Measurements from ENCODE around the gene AAMDC.
"Not testable (repeated sequence)": the region's sequence is repeated elsewhere in the genome, so short reads cannot be mapped to it uniquely, and the experiment has no call there.

AAMDC gene

GRCh38 chr11:77851503-77851902, 30.6 kb downstream of the AAMDC start:
- peak; percentile 22 to 71 for DNase-seq
- no peak for TF ChIP-seq POLR2A (IDR thresholded peaks at IDR 0.05; ENCODE audit: low read length)
- no peak for TF ChIP-seq GATA1 (IDR thresholded peaks at IDR 0.05; ENCODE audit: low read depth, low read length)

GRCh38 chr11:77854838-77855237, 33.9 kb downstream of the AAMDC start:
- DNase-seq: peak; percentile 12 to 16
- no peak for TF ChIP-seq POLR2A (IDR thresholded peaks at IDR 0.05; ENCODE audit: low read length)
- no peak for TF ChIP-seq GATA1 (IDR thresholded peaks at IDR 0.05; ENCODE audit: low read depth, low read length)

DNA sequence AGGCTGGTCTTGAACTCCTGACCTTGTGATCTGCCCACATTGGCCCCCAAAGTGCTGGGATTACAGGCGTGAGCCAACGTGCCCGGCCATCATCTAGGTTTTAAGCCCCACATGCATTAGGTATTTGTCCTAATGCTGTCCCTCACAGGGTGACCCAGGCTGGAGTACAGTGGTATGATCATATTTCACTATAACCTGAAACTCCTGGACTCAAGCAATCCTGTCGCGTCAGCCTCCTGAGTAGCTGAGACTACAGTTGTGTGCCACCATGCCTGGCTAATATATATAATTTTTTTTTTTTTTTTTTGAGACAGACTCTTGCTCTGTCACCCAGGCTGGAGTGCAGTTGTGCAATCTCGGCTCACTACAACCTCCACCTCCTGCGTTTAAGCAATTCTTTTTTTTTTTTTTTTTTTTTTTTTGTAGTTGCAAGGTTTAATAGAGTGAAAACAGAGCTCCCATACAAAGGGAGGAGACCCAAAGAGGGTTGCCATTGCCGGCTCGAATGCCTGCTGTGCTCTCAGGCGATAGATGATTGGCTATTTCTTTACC, 37.0 kb downstream of the AAMDC start:
- not testable (repeated sequence) for DNase-seq

GRCh38 chr11:77861444-77861843, 40.5 kb downstream of the AAMDC start:
- not testable (repeated sequence) for DNase-seq

DNA sequence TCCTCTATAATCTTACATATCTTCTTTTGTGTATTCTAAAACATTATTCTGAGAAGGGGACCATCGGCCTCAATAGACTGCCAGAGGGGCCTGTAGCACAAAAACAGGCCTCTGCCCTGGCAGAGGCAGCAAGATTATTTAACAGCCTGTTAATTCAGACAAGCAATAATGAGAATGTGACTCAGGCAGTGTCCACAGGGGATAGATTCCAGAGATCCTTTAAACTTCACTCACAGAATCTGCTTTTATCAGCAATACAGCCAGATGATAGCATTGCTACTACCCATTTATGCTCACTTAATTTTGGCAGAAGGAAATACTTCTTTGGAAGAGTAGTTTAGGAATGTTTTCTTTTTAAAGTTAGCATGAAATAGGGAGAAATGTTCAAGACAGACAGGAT, 44.9 kb downstream of the AAMDC start:
- no peak for DNase-seq
- no peak for TF ChIP-seq GATA1 (IDR thresholded peaks at IDR 0.05; ENCODE audit: low read depth, low read length)

DNA sequence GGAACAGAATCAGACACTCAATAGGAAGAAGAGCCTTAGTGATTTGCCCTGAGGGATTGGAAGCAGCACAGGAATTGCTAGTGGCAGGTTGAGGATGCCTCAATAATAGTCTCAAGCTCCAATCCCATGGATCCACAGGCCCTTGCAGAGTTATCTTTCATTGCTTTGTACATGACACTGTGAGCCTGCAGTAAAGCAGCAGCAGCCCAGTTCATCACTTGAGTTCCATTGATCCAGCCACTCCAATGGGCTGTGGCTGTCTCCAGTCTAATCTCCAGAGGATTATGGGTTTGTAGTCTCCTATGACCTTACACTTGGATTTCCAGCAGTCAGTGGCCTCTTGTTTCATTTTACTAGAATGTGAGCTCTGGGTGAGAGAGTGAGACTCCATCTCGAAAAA, 45.4 kb downstream of the AAMDC start:
- DNase-seq: no peak
- no peak for TF ChIP-seq GATA1 (IDR thresholded peaks at IDR 0.05; ENCODE audit: low read depth, low read length)
- TF ChIP-seq POLR2A (IDR thresholded peaks at IDR 0.05; ENCODE audit: low read length): no peak

GRCh38 chr11:77868744-77869143, 47.8 kb downstream of the AAMDC start:
- no peak for DNase-seq

DNA sequence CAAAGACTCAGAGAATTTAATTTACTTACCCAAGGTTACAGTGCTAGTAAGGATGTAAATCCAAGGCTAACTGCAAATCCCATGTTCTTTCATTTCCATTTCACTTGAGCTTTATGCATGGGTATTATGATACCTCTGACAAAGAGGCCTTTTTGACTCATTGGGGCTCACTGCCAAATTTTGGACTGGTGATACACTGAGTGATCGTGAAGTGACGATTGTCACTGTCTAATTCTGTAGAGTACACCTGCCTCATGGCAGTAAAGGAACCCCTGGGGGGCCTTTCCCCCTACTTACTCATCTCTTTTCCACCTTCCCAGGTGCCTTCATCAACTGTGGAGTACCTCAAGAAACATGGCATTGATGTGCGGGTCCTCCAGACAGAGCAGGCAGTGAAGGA, 50.9 kb downstream of the AAMDC start:
- DNase-seq: no peak
- TF ChIP-seq GATA1 (IDR thresholded peaks at IDR 0.05; ENCODE audit: low read depth, low read length): no peak
- no peak for TF ChIP-seq POLR2A (IDR thresholded peaks at IDR 0.05; ENCODE audit: low read length)

More at GRCh38 chr11:77868744-77869143, 47.8 kb downstream of the AAMDC start:
- no peak for TF ChIP-seq POLR2A (IDR thresholded peaks at IDR 0.05; ENCODE audit: low read length)
- TF ChIP-seq GATA1 (IDR thresholded peaks at IDR 0.05; ENCODE audit: low read depth, low read length): no peak

DNA sequence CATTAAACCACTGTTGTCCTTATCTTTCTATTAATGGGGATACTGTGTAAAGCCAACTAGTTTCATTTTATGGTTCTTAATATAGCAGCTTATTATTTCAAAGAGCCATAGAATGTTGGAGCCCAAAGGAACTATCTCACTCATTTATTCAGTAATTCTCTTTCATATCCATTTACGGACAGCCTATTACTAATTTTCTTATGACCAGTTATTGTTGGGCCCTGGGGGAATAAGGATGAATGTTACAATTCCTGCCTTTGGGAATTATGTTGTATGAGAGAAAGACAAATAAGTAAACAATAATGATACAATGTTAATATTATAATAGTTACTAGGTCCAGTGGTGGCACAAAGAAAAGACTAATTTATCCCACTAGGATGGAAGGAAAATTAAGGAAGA, 52.4 kb downstream of the AAMDC start:
- TF ChIP-seq POLR2A (IDR thresholded peaks at IDR 0.05; ENCODE audit: low read length): no peak
- no peak for TF ChIP-seq GATA1 (IDR thresholded peaks at IDR 0.05; ENCODE audit: low read depth, low read length)

GRCh38 chr11:77874206-77874605, 53.3 kb downstream of the AAMDC start:
- no peak for DNase-seq
- TF ChIP-seq GATA1 (IDR thresholded peaks at IDR 0.05; ENCODE audit: low read depth, low read length): no peak
- TF ChIP-seq POLR2A (IDR thresholded peaks at IDR 0.05; ENCODE audit: low read length): no peak

More for the DNA sequence above, 52.4 kb downstream of the AAMDC start:
- no peak for DNase-seq

- TF ChIP-seq POLR2A (IDR thresholded peaks at IDR 0.05; ENCODE audit: low read length) (no peak), GATA1 (IDR thresholded peaks at IDR 0.05; ENCODE audit: low read depth, low read length) (no peak)
- no peak for DNase-seq
These were observed 55.1 kb downstream of the AAMDC start for GRCh38 chr11:77876045-77876444.

DNA sequence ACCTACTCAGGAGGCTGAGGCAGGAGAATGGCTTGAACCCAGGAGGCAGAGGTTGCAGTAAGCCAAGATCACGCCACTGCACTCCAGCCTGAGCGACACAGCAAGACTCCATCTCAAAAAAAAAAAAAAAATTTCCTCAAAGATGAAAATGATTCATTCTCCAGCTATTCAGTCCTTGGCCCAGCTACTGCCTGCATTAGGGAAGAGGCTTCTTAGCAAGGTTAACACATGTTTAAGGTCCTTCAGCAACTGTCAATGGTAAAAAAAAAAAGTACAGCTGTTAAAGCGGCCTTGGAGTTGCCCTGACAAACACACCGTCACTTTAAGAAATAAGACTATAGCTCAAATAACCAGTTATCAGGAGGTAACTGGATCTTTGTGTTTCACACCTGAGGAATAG, 57.3 kb downstream of the AAMDC start:
- not testable (repeated sequence) for DNase-seq

- DNase-seq: peak; percentile 48 to 87
- no peak for TF ChIP-seq GATA1 (IDR thresholded peaks at IDR 0.05; ENCODE audit: low read depth, low read length)
- TF ChIP-seq POLR2A (IDR thresholded peaks at IDR 0.05; ENCODE audit: low read length): no peak
These were observed 58.3 kb downstream of the AAMDC start for GRCh38 chr11:77879218-77879617.

DNA sequence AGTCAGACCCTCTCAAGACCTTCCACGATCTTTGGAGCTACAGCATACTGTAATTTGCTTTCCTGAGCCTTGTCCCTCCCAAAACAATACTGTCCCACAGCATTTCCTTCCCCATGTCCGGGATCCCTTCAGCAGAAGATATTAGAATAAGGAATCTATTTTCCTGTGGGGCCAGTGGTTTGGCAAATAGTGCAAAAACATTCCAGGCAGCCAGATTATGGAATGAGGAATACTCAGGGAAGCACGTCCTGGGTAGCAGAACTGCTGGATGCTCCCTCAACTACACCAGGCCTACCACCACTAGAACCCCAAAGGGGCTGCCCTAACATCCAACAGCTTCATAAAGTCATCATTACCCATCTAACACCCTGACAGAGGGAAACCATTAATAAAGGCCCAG, 61.5 kb downstream of the AAMDC start:
- no peak for DNase-seq
- no peak for TF ChIP-seq POLR2A (IDR thresholded peaks at IDR 0.05; ENCODE audit: low read length)
- TF ChIP-seq GATA1 (IDR thresholded peaks at IDR 0.05; ENCODE audit: low read depth, low read length): no peak

DNA sequence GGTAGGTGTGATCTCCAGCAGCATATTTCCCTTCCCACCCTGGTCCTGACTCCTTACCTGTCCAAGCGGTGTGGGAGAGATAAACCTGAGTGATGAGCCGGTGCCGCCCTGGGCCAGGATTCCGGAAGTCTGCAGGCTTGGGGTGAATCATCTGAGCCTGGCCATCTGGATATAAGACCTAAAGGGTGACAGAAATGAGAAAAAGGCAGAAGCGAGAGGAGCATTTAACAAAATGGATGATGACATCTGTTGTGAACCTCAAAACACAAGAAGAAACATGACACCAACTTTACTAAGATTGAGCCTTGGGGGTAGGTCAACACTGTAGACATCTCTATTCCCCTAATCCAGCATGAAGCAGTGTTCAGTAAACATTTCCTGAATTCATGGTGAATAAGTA, 62.8 kb downstream of the AAMDC start:
- TF ChIP-seq GATA1 (IDR thresholded peaks at IDR 0.05; ENCODE audit: low read depth, low read length) (no peak), POLR2A (IDR thresholded peaks at IDR 0.05; ENCODE audit: low read length) (no peak)
- peak in 1 of 2 experiments; percentile 15 for DNase-seq

DNA sequence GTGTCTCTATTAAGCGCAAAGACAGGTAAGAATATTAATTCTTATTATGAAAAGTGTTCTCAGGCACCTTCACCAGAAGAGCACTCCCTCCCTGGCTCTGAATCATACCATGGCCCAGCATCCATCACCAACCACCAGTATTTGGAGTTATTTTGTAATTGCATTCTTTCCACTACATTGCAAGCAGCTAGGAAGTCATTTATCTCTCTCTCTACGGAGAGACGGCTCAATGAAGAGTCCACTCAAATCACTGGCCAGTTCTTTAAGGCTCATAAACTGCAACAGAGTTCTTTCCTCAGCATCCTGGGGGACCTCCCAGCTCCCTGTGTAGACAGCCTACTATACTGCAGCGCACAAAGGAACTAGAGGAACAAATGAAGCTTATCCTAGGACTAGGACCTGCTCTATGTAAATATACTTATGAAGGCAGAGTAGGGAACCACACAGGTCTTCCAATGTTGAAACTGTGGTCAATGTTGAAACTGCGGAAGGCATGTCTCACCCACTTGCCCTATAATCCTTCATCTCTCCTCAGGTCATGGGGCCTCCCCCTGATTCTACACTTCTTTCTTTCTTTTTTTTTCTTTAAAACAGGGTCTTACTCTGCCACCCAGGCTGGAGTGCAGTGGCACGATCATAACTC, 63.4 kb downstream of the AAMDC start:
- DNase-seq: no peak
- TF ChIP-seq GATA1 (IDR thresholded peaks at IDR 0.05; ENCODE audit: low read depth, low read length) (no peak), POLR2A (IDR thresholded peaks at IDR 0.05; ENCODE audit: low read length) (no peak)
